ENCODE results near the gene ULBP1.
"Not testable (repeated sequence)": the region's sequence is repeated elsewhere in the genome, so short reads cannot be mapped to it uniquely, and the experiment has no call there.

ULBP1 gene

GRCh38 chr6:150004101-150004782 is 40.5 kb downstream of the ULBP1 start:
- FAIRE-seq (no peak), DNase-seq (ENCODE audit: low spot score) (no peak)

- FAIRE-seq (peak; percentile 91), DNase-seq (ENCODE audit: low spot score) (peak; percentile 98)
Measured at GRCh38 chr6:150004783-150005717, 41.3 kb downstream of the ULBP1 start.

GRCh38 chr6:150005761-150006651 is 42.3 kb downstream of the ULBP1 start:
- DNase-seq (ENCODE audit: low spot score): no peak
- FAIRE-seq: no peak

- FAIRE-seq: no peak
- DNase-seq (ENCODE audit: low spot score): peak; percentile 51
Measured at GRCh38 chr6:150006961-150007464, 43.3 kb downstream of the ULBP1 start.

GRCh38 chr6:150008588-150008987 is 44.8 kb downstream of the ULBP1 start:
- peak; percentile 77 for DNase-seq (ENCODE audit: low spot score)
- no peak for FAIRE-seq

- FAIRE-seq; DNase-seq (ENCODE audit: low spot score): not testable (repeated sequence)
Measured at GRCh38 chr6:150012846-150013784, 49.4 kb downstream of the ULBP1 start.

- not testable (repeated sequence) for FAIRE-seq; DNase-seq (ENCODE audit: low spot score)
Measured at GRCh38 chr6:150013785-150014622, 50.3 kb downstream of the ULBP1 start.

- FAIRE-seq; DNase-seq (ENCODE audit: low spot score): not testable (repeated sequence)
Measured at GRCh38 chr6:150014623-150015280, 51.0 kb downstream of the ULBP1 start.

- DNase-seq (ENCODE audit: low spot score); FAIRE-seq: not testable (repeated sequence)
Measured at GRCh38 chr6:150015281-150016001, 51.7 kb downstream of the ULBP1 start.

- FAIRE-seq: peak; percentile 35
- DNase-seq (ENCODE audit: low spot score): peak; percentile 67
Measured at GRCh38 chr6:150016324-150017185, 52.8 kb downstream of the ULBP1 start.

- DNase-seq (ENCODE audit: low spot score); FAIRE-seq: not testable (repeated sequence)
Measured at GRCh38 chr6:150017186-150017521, 53.4 kb downstream of the ULBP1 start.

- DNase-seq (ENCODE audit: low spot score) (no peak), FAIRE-seq (no peak)
Measured at GRCh38 chr6:150018846-150019580, 55.3 kb downstream of the ULBP1 start.

- not testable (repeated sequence) for DNase-seq (ENCODE audit: low spot score); FAIRE-seq
Measured at GRCh38 chr6:150021870-150022269, 58.1 kb downstream of the ULBP1 start.

Measured in urothelium cell line (cell line).